ENCODE measurements around the gene DDC.

Gene DDC

GRCh38 chr7:50423860-50424259, 141.3 kb downstream of the DDC start:
- Histone ChIP-seq H3K27ac (ENCODE audit: insufficient read depth, low read length, poor library complexity, severe bottlenecking) (no peak overlapping the region), H3K36me3 (ENCODE audit: control insufficient read depth, insufficient read depth, low read length) (no peaks in the 10 kb centered on the region), H3K9me3 (ENCODE audit: control insufficient read depth, low read length) (no peaks in the 10 kb centered on the region), H3K4me1 (ENCODE audit: control insufficient read depth, insufficient read depth, low read length, poor library complexity, severe bottlenecking) (no peaks in the 10 kb centered on the region), H3K4me3 (ENCODE audit: insufficient read depth, low read depth, low read length, poor library complexity, severe bottlenecking) (no peak overlapping the region), H3K27me3 (replicated peaks; ENCODE audit: control insufficient read depth, insufficient read depth, low read length, poor library complexity, severe bottlenecking) (no peaks in the 10 kb centered on the region)
- no peak for DNase-seq

- Histone ChIP-seq H3K27ac (ENCODE audit: insufficient read depth, low read length, poor library complexity, severe bottlenecking) (no peak overlapping the region), H3K4me3 (ENCODE audit: insufficient read depth, low read depth, low read length, poor library complexity, severe bottlenecking) (no peak overlapping the region), H3K4me1 (ENCODE audit: control insufficient read depth, insufficient read depth, low read length, poor library complexity, severe bottlenecking) (no peaks in the 10 kb centered on the region), H3K9me3 (ENCODE audit: control insufficient read depth, low read length) (no peaks in the 10 kb centered on the region), H3K36me3 (ENCODE audit: control insufficient read depth, insufficient read depth, low read length) (no peaks in the 10 kb centered on the region), H3K27me3 (replicated peaks; ENCODE audit: control insufficient read depth, insufficient read depth, low read length, poor library complexity, severe bottlenecking) (no peaks in the 10 kb centered on the region)
- no peak for DNase-seq
Observed at GRCh38 chr7:50422858-50423257, 142.3 kb downstream of the DDC start.

GRCh38 chr7:50421043-50421442, 144.2 kb downstream of the DDC start:
- H3K36me3 ChIP-seq (ENCODE audit: control insufficient read depth, insufficient read depth, low read length), result no peaks in the 10 kb centered on the region
- H3K4me3 ChIP-seq (ENCODE audit: insufficient read depth, low read depth, low read length, poor library complexity, severe bottlenecking), result no peak overlapping the region
- H3K27ac ChIP-seq (ENCODE audit: insufficient read depth, low read length, poor library complexity, severe bottlenecking), result no peak overlapping the region
- no peak for DNase-seq
- no peaks in the 10 kb centered on the region for H3K9me3 ChIP-seq (ENCODE audit: control insufficient read depth, low read length)
- peaks cover 6% of the 10 kb centered on the region for H3K4me1 ChIP-seq (ENCODE audit: control insufficient read depth, insufficient read depth, low read length, poor library complexity, severe bottlenecking)
- no peaks in the 10 kb centered on the region for H3K27me3 ChIP-seq (replicated peaks; ENCODE audit: control insufficient read depth, insufficient read depth, low read length, poor library complexity, severe bottlenecking)

DNA sequence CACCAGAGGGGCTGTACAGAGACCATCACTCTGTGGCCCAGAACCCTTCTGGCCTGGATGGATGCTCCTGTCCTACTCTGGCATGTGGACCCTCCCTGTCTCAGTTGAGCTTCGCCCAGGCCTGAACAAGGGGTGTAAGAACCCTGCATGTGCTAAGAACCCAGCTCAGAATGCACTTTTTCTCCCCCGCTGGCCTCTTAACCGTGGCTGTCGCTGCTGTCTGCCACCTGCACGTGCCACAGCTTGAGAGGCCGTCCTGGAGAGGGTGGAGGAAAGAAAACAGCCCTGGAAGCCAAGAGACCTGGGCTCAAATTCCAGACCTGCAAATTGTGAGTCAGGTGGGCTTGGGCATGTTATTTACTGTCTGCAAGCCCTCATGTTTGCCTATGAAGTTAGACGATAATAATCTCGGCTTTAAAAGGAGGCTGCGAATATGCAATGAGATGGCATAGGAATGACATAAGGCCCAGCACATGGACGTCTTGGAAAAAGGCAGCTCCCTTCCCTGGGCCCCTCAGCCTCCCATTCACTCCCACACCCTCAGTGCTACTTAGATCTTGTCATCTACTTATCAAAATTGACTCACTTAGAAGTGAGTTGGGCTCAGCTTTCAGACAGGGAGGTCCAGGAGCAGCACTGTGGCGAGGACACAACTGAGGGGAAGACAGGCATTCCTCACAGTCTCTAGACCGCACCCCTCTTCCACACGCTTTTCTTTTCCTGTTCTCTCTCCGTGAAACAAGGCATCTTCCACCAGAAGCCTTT, 146.5 kb downstream of the DDC start:
- DNase-seq, result no peak
- Histone ChIP-seq H3K27ac (ENCODE audit: insufficient read depth, low read length, poor library complexity, severe bottlenecking) (no peak overlapping the region), H3K4me3 (ENCODE audit: insufficient read depth, low read depth, low read length, poor library complexity, severe bottlenecking) (no peak overlapping the region), H3K4me1 (ENCODE audit: control insufficient read depth, insufficient read depth, low read length, poor library complexity, severe bottlenecking) (peaks cover 9% of the 10 kb centered on the region), H3K27me3 (replicated peaks; ENCODE audit: control insufficient read depth, insufficient read depth, low read length, poor library complexity, severe bottlenecking) (no peaks in the 10 kb centered on the region), H3K9me3 (ENCODE audit: control insufficient read depth, low read length) (no peaks in the 10 kb centered on the region), H3K36me3 (ENCODE audit: control insufficient read depth, insufficient read depth, low read length) (no peaks in the 10 kb centered on the region)

DNA sequence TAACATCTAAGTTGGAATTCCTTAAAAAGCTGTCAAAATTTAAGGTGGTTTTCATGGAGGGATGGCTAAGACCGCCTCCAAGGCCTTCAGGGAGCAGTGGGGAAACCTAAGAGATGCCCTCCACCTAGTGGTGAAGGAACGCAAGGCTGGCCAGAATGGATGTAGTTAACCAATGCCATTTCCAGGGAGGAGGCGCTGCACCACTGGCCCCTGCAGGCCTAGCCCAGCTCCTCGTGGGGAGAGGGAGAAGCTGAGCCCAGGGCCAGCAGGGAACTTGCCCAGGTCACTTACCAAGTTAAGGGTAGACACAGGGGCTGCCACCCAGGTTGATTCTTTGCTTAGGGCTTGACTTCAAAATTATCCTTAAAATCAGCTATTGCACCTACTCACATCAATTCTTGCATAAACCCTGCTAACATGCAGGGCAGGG, 147.1 kb downstream of the DDC start:
- Histone ChIP-seq H3K4me1 (ENCODE audit: control insufficient read depth, insufficient read depth, low read length, poor library complexity, severe bottlenecking) (peaks cover 9% of the 10 kb centered on the region), H3K9me3 (ENCODE audit: control insufficient read depth, low read length) (no peaks in the 10 kb centered on the region), H3K27me3 (replicated peaks; ENCODE audit: control insufficient read depth, insufficient read depth, low read length, poor library complexity, severe bottlenecking) (no peaks in the 10 kb centered on the region), H3K27ac (ENCODE audit: insufficient read depth, low read length, poor library complexity, severe bottlenecking) (no peak overlapping the region), H3K36me3 (ENCODE audit: control insufficient read depth, insufficient read depth, low read length) (no peaks in the 10 kb centered on the region), H3K4me3 (ENCODE audit: insufficient read depth, low read depth, low read length, poor library complexity, severe bottlenecking) (no peak overlapping the region)
- peak; percentile 40 to 61 (median 42) for DNase-seq

DNA sequence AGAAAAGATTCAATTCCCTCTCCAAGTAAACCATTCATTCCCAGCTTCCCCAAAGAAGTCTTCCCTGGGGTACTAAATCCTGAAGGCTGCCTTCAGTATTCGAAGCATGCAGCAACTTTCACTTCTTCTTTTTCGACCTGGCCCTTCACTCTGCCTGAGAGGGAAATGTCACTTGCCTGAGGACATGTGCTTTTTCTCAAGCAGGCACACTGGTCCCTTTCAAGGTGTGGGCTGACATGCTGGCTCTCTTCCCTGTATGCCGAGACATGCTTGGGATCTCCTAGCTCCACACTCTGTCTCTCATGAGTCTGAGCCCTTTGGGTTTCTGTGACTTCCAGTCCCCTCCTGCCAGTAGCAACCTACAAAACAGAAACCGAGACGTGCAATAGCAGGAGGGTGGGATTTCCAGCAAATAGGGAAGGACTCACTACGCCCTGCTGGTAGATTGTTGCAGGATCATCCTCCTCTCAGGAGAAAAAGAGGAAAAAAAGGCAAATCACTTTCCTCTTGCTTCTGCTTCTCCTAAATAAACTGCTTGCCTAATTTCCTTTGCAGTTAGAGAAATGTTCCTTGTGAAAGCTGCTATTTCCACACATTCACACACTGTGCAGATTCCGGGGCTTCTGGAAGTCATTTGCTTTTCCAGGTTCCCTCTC, 148.6 kb downstream of the DDC start:
- no peak overlapping the region for H3K27ac ChIP-seq (ENCODE audit: insufficient read depth, low read length, poor library complexity, severe bottlenecking)
- no peak for DNase-seq
- no peak overlapping the region for H3K4me3 ChIP-seq (ENCODE audit: insufficient read depth, low read depth, low read length, poor library complexity, severe bottlenecking)
- H3K9me3 ChIP-seq (ENCODE audit: control insufficient read depth, low read length), result no peaks in the 10 kb centered on the region
- H3K4me1 ChIP-seq (ENCODE audit: control insufficient read depth, insufficient read depth, low read length, poor library complexity, severe bottlenecking), result peaks cover 9% of the 10 kb centered on the region
- H3K27me3 ChIP-seq (replicated peaks; ENCODE audit: control insufficient read depth, insufficient read depth, low read length, poor library complexity, severe bottlenecking), result no peaks in the 10 kb centered on the region
- no peaks in the 10 kb centered on the region for H3K36me3 ChIP-seq (ENCODE audit: control insufficient read depth, insufficient read depth, low read length)

GRCh38 chr7:50415844-50416364, 149.3 kb downstream of the DDC start:
- Histone ChIP-seq H3K36me3 (ENCODE audit: control insufficient read depth, insufficient read depth, low read length) (no peaks in the 10 kb centered on the region), H3K9me3 (ENCODE audit: control insufficient read depth, low read length) (no peaks in the 10 kb centered on the region), H3K4me3 (ENCODE audit: insufficient read depth, low read depth, low read length, poor library complexity, severe bottlenecking) (no peak overlapping the region), H3K27me3 (replicated peaks; ENCODE audit: control insufficient read depth, insufficient read depth, low read length, poor library complexity, severe bottlenecking) (no peaks in the 10 kb centered on the region), H3K4me1 (ENCODE audit: control insufficient read depth, insufficient read depth, low read length, poor library complexity, severe bottlenecking) (peaks cover 9% of the 10 kb centered on the region), H3K27ac (ENCODE audit: insufficient read depth, low read length, poor library complexity, severe bottlenecking) (no peak overlapping the region)
- DNase-seq, result no peak

DNA sequence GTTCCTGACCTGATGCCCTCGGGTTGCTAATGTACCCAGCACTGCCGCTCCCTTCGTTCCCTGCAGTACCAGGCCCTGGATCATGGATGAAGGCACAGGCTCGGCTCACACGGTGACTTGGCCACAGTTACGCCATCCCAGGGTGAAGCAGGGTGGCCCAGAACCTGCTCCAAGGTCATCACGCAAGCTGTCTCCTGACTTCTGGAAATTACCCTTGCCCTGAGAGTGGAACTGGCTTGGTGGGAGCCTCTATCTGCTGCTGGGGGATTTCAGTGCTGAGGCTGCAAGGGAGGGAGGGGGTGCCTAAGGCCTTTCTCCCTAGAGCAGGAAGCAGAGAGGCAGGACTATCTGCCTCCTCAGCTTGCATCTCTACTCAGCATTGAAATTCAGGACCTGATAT, 151.6 kb downstream of the DDC start:
- Histone ChIP-seq H3K27me3 (replicated peaks; ENCODE audit: control insufficient read depth, insufficient read depth, low read length, poor library complexity, severe bottlenecking) (no peaks in the 10 kb centered on the region), H3K4me3 (ENCODE audit: insufficient read depth, low read depth, low read length, poor library complexity, severe bottlenecking) (no peak overlapping the region), H3K9me3 (ENCODE audit: control insufficient read depth, low read length) (no peaks in the 10 kb centered on the region), H3K36me3 (ENCODE audit: control insufficient read depth, insufficient read depth, low read length) (no peaks in the 10 kb centered on the region), H3K27ac (ENCODE audit: insufficient read depth, low read length, poor library complexity, severe bottlenecking) (no peak overlapping the region), H3K4me1 (ENCODE audit: control insufficient read depth, insufficient read depth, low read length, poor library complexity, severe bottlenecking) (peaks cover 9% of the 10 kb centered on the region)
- DNase-seq, result no peak

DNA sequence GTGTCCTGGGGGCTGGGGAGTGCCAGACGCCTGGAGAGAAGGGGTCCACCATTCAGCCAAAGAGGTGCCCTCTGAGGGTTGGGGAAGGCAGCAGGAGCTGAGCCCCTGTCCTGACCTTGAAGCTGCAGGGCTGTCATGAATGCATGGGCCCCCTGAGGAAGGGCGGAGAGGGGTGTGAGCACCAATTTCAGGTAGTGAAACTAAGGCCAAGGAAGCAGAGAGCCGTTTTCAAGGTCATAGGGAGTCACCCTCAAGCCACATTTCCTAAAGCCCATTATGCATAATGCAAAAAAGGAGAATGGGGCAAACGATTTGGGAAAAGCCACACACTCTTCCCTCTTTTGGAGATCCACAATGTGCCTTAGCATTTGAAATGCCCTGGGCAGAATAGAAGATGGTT, 152.2 kb downstream of the DDC start:
- Histone ChIP-seq H3K4me3 (ENCODE audit: insufficient read depth, low read depth, low read length, poor library complexity, severe bottlenecking) (no peak overlapping the region), H3K27me3 (replicated peaks; ENCODE audit: control insufficient read depth, insufficient read depth, low read length, poor library complexity, severe bottlenecking) (no peaks in the 10 kb centered on the region), H3K27ac (ENCODE audit: insufficient read depth, low read length, poor library complexity, severe bottlenecking) (no peak overlapping the region), H3K9me3 (ENCODE audit: control insufficient read depth, low read length) (no peaks in the 10 kb centered on the region), H3K36me3 (ENCODE audit: control insufficient read depth, insufficient read depth, low read length) (no peaks in the 10 kb centered on the region), H3K4me1 (ENCODE audit: control insufficient read depth, insufficient read depth, low read length, poor library complexity, severe bottlenecking) (peaks cover 9% of the 10 kb centered on the region)
- no peak for DNase-seq

DNA sequence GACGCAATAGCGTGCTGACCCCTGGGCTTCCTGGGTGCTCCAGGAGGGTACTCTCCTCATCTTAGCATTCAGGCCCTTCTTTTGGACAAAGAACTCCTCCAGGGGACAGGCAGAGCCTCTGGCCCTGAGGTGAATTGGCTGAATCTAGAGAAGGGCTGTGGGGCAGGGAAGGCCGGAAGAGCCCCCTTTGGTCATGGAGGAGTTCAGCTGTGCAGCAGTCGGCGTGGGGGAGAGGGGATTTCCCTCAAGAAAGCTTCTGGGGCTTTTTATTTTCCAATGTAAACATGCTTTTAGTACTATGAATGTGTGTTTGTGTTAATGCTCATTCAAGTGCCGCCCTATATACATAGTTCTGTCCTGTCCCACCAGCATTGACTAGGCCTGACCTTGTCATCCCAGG, 153.9 kb downstream of the DDC start:
- no peaks in the 10 kb centered on the region for H3K9me3 ChIP-seq (ENCODE audit: control insufficient read depth, low read length)
- H3K27ac ChIP-seq (ENCODE audit: insufficient read depth, low read length, poor library complexity, severe bottlenecking), result no peak overlapping the region
- no peak for DNase-seq
- no peaks in the 10 kb centered on the region for H3K36me3 ChIP-seq (ENCODE audit: control insufficient read depth, insufficient read depth, low read length)
- H3K4me1 ChIP-seq (ENCODE audit: control insufficient read depth, insufficient read depth, low read length, poor library complexity, severe bottlenecking), result peaks cover 5% of the 10 kb centered on the region
- H3K4me3 ChIP-seq (ENCODE audit: insufficient read depth, low read depth, low read length, poor library complexity, severe bottlenecking), result no peak overlapping the region
- H3K27me3 ChIP-seq (replicated peaks; ENCODE audit: control insufficient read depth, insufficient read depth, low read length, poor library complexity, severe bottlenecking), result no peaks in the 10 kb centered on the region

Data from effector memory CD4-positive, alpha-beta T cell (primary cell).